Activated CD4-positive, CD25-positive, alpha-beta regulatory T cell (primary cell): ENCODE data around the gene DHRS7B.
"Not testable (repeated sequence)": the region's sequence is repeated elsewhere in the genome, so short reads cannot be mapped to it uniquely, and the experiment has no call there.

Source experiments
- DNase-seq, 4 experiments: peaks; one replicate each; lab custom pipeline; 2025; lab: John Stamatoyannopoulos, UW

DHRS7B gene, protein sequence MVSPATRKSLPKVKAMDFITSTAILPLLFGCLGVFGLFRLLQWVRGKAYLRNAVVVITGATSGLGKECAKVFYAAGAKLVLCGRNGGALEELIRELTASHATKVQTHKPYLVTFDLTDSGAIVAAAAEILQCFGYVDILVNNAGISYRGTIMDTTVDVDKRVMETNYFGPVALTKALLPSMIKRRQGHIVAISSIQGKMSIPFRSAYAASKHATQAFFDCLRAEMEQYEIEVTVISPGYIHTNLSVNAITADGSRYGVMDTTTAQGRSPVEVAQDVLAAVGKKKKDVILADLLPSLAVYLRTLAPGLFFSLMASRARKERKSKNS

DNA sequence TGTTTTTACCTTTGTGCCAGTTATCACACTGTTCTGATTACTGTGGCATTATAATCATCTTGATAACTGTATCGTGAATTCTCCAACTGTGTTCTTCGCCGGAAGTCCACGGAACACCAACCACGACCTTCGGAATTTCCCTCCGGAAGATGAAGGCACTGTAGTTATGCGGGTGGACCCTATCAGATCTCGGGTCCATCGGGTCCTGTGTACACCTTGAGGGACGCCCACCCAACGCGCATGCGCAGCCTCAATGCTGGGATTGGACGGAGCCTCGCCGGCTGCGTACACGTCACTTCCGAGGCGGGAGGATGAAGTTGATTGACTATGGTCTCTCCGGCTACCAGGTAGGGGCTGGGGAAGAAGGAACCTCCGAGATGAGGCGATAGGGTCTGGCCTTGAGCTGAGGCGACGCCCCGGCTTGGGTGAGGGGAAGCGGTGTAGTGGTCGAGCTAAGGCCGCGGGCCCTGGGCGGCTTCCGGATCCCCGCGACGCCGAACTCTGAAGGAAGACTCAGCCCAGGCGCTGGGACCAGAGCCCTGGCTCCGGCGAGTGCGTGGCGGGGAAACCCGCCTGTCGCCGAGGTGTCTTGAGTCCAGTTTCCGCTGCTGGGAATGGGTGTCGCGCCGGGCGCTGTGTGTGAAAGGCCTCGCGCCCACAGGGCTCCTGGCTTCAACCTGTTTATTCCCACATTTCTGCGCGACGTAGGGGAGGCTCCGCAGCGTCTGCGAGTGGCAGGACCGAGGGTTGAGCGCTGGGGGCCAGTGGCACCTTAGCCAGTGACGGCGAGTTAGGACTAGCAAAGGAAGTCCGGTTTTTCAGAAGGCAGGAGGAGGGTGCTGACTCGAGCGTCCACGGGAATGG lies at the start of gene DHRS7B:
TSS of gene DHRS7B (plus strand) at position 320 of the 864 bp plus-strand sequence. CDS start at position 328, 8 bp downstream.
- peak; percentile 92 to 95 (median 94) for DNase-seq

DNA sequence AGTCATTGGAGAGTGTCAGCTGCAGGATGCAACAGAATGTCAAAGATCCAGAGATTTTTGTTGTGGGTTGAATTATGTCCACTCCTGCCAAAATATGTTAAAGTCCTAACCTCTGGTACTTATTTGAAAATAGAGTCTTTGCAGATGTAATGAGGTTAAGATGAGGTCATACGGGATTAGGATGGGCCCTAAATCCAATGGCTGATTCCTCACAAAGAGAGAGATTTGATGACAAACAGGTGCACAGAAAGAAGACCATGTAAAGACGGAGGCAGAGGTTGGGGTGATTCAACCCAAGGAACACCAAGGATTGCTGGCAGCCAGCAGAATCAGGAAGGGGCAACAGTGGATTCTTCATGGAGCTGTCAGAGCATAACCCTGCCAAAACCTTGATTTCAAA lies 49.5 kb upstream of the DHRS7B start:
- no peak for DNase-seq

DNA sequence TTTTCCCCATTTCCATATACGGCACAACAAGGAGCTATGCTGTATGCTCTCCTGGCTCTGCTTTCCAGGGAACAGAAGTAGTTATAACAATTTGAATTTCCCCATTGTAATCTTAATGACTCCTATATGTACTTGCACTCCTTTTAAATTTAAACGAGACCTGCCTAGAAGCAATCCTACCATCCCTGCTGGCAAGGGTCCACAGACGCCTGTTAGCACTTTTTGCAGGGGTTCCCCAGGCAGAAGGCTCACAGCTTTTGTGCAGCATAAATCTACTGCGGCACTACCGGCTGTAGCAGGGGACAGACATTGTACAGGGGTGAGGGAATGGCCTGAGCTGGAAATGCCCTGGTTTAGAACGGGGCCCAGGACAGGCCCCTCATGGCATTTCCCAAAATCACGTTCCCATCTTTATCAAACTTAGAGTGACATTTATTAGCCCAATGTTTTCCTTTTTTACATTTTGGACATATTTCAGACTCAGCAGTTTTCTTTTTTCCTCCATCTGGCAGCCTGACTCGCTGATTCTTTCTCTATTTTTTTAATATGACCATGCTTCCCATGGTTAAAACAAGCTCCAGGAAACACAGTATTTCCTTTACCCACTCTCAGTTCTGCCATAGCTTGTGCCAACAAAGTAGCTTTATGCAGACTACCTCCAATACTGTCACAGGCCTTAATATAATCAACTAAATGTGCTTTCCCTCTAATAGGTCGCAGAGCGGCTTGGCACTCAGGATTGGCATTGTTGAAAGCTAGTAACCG lies 48.6 kb upstream of the DHRS7B start:
- DNase-seq: no peak

DNA sequence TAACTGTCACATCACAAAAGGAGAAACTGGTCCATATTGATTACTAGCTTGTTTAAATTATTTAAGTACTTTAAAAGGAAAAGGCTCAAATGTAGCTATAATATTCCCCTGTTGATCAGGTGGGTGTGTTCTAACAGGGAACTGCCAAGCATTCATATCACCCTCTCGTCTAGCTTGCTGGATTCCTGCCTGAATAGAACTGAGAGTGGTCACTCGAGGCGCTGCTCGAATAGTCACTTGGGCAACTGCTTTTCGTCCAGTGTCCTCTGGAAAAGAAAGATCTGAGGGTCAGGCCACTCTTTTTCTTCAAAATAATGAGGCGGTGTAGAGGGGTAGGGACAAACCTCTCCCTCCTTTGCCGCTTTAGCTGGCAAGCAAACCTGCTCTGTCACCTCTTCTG lies 47.6 kb upstream of the DHRS7B start:
- no peak for DNase-seq

DNA sequence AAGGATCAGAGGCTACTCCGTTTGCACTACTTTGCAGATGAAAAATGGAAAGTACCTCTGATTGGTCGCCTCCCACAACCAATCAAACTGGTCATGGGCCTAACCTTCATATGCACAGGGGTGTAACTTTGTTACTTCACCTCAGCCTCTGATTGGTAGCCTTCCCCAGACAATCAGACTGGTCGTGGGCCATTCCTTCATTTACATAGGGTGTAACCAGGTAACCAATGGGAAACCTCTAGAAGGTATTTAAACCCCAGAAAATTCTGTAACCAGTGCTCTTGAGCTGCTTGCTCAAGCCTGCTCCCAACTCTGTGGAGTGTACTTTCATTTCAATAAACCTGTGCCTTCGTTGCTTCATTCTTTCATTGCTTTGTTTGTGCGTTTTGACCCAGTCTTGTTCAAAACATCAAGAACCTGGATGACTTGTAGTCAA lies 44.7 kb upstream of the DHRS7B start:
- no peak for DNase-seq

DNA sequence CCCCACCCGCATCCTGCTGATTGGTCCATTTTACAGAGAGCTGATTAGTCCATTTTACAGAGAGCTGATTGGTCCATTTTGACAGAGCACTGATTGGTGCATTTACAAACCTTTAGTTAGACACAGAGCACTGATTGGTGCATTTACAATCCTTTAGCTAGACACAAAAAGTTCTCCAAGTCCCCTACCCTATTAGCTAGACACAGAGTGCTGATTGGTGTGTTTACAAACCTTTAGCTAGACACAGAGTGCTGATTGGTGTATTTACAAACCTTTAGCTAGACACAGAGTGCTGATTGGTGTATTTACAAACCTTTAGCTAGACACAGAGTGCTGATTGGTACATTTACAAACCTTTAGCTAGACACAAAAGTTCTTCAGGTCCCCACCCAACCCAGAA lies 41.5 kb upstream of the DHRS7B start:
- DNase-seq: not testable (repeated sequence)

DNA sequence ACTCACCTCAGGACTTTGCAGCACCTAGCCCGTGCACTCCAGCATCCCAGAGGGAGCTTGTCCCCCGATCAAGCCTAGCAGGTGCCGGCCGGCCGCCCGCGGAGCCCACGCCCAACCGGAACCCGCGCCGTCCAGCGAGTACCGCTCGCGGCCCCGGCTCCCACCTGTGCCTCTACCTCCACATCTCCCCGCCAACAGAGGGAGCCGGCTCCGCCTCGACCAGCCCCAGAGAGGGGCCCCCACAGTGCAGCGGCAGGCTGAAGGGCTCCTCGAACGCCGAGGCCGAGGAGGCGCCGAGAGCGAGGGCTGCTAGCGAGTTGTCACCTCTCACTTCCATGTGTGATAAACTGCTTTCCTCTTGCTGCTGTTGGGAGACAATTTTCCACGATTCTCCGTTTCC lies 41.1 kb upstream of the DHRS7B start:
- no peak for DNase-seq

DNA sequence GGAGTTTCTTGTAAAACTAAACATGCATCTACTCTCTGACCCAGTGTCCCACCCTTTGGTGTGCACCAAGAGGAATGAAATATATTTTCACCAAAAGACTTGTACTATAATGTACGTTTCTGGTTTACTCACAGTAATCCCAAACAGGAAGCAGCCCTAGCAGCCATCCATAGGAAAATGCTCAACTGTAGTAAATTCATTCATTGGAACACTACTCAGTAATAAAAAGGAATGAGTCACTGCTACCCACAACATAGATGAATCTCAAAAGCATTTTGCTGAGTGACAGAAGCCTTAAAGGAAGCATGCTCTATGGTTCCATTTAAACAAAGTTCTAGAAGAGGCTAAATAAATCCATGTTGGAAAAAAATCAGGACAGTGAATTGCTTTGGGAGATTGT lies 37.6 kb upstream of the DHRS7B start:
- no peak for DNase-seq

DNA sequence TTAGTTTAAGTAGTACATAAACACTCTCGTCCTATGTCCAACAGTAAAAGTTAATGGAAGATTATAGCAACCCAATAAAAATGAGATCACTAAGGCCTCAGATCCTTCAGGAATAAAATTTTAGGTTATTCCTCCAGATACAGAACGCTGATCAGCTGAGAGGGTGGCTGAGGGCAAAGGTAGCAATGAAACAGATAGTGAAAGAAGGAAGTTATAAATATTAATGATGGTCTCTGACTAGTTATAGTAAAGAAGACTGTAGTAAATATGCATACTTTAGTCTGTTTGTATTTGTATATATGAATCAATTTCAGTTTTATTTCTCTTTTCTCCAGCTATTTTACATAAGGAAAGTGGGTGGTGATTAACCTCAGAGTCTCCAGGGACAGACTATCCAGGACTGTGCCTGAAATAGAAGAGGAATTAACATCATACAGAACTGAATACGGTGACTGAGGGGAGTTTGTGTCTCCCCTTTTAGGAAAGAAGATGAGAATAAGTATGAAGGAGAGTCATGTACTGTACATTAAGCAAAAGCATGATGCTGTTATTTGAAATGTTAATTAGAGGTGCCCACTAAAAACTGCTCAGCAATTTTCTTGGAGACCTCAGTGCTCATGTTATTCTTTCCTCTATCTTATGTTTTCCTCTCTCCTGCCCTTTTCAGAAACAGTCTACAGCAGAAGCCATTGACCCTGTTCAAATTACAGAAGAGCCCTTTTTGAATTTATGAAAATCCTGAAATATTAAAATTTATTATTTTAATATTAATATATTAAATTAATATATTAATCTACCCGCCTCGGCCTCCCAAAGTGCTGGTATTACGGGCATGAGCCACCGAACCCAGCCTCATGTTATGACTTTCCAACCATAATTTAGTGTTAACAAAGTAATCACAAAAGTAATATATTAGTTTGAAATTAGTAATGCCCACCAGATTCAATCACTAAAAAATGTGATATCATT lies 36.5 kb upstream of the DHRS7B start:
- DNase-seq: no peak

DNA sequence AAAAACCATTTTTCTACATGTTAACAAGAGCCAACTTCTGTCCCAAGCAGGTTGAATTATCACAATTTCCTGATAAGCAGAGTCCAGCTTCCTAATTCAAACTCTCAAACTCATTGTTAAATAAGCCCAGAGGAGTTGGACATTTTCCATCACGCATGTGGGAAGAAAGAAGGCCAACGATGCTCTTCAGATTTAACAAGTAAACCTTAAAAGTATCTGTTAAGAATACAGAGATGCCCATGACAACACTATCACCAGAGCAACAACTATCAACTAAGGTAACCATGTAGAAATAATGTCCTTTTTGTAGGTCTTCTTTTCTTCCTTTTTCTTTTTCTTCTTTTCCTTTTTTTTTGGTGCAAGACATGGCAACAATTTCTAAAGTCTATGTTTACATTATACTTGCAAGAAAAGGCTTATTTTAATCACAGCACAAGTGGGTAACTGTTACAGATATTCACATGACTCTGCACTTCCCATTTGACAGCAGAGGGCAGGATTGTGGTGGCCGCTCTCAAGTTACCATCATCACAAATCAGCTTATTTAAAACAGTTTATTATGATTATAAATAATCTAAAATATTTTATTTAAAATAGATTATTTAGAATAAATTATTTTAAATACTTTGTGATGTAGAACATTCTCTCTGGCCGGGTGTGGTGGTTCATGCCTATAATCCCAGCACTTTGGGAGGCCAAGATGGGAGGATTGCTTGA lies 35.7 kb upstream of the DHRS7B start:
- DNase-seq: no peak

DNA sequence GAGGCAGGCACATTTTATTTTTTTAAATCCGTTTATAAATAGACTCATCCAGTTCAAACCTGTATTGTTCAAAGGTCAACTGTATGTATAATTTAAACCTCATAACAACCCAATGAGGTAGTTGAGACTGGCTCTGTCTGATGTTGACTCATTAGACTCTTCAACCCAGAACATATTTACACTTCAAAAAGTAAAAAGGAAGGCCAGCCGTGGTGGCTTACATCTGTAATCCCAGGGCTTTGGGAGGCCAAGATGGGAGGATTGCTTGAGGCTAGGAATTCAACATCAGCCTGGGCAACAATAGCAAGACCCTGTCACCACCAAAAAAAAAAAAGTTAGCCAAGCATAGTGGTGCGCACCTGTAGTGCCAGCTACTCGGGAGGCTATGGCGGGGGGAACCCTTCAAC lies 32.5 kb upstream of the DHRS7B start:
- no peak for DNase-seq

DNA sequence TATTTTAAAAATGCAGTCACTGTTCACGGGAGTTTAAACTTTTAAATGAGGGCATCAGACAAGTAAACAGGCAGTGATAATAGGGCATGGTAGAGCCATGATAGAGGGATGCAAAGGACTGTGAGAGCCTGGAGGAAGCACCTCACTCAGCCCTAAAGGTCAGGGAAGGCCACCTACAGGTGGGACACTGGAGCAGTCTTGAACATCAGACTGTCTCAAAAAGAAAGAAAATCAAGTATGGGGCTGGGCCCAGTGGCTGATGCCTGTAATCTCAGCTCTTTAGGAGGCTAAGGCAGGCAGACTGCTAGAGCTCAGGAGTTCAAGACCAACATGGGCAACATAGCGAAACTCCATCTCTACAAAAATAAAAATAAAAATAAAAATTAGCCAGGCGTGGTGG lies 31.0 kb upstream of the DHRS7B start:
- no peak for DNase-seq

DNA sequence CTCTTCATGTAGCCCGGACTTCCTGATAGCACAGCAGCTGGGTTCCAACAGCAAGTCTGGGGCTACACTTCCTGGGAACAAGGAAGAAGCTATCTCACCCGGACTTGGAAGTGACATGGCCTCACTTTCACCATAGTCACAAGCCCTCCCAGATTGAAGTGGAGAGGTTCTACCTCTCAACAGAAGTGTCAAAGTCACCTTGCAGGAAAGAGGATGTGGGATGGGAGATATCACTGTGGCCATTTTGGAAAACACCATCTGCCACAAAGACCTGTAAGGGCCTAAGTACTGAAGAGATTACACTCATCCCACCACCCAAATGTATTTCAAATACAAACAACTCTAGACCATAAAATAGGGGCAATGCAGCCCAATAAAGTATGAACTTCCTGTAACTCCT lies 29.9 kb upstream of the DHRS7B start:
- no peak for DNase-seq

DNA sequence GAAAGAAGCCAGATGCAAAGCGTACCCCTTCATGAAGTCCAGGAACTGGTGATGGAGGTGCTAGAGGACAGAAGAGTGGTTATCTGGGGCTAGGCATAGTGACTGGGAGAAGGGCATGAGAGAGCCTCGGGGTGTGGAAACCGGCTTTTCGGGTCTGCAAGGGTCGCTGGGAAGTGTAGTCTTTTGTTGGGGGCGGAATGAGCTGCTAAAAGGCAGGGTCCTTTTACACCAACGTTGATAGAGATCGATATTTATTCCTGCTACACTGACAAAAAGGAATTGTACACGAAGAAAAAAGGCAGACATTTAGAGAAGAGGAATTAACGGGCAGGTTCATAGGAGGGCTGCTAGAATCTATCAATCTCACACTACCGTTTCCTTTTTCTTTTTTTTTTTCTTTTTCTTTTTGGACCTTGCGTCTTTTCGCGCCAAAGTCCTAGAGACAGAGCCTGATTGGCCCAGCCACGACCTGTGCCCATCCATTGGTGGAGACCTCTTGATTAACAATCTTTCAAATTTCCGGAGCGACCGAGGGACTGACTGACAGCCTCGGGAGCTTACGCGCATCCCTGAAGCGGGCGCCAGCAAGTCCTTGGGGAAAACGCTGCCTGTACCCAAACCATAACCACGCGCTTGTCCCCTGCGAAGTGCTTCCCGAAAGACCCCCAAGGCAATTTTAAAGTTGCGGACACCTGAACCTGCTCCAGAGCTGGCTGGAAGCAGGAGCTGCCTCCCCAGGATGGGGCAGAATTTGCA lies 27.7 kb upstream of the DHRS7B start:
- peak in 2 of 4 experiments; percentile 20 for DNase-seq

DNA sequence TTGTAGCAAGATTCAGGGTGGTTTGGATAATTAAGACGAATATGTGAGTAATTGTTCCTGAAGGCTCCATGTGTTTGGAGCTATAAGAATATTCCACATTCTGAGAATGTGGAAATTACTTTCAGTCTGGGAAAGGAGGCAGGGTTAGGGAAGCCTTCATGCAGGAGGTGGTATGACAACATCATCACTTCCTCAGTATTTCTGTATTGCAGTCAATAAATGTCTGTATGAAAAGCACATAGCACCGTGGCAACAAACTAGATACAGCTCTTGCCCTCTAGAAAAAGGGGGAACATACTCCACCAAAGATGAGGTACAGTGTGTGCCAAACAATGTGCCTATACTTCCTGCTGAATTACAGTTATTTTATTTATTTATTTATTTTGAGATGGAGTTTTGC lies 26.1 kb upstream of the DHRS7B start:
- no peak for DNase-seq

DNA sequence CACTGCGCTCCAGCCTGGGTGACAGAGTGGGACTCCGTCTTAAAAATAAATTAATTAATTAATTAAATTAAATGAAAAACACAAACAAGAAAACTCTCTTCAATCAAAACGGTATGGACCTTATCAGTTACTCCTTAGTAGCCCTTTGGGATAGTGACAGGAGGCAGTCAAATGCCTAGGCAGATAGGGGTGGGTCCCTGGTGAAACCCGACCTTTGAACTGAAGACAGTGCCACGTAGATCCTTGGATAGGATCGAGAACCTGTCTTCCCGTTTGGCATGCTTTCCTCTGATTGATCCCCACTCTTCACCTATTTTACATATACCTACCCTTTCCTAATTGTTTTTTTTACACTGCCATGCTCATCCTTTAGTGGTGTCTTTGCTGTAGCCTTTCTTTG lies 22.2 kb upstream of the DHRS7B start:
- no peak for DNase-seq

DNA sequence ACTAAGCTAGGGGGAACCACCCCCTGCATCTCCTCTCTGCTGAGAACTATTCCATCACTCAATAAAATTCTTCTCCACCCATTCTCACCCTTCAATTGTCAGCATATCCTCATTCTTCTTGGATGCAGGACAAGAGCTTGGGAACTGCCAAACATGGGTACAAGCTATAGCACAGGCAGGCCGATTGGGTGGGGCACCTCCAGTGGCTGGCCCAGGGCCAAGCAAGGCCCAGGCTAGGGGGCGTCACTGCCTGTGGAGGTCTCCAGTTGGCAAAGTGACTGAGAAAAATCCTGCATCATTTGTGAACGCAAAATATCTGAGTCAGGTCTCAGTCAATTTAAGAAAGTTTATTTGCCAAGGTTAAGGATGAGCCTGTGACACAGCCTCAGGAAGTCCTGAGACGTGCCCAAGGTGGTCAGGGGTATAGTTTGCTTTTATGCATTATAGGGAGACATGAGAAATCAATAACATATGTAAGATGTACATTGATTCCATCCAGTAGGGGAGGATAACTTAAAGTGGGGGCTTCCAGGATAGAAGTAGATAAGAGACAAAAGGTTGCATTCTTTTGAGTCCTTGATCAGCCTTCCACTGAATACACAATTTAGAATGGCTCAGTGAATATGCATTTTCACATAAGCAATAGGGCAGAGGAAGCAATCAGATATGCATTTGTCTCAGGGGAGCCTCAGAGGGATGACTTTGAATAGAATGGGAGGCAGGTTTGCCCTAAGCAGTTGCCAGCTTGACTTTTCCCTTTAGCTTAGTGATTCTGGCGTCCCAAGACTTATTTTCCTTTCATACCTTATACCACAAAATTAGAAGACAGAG lies 21.5 kb upstream of the DHRS7B start:
- DNase-seq: no peak

DNA sequence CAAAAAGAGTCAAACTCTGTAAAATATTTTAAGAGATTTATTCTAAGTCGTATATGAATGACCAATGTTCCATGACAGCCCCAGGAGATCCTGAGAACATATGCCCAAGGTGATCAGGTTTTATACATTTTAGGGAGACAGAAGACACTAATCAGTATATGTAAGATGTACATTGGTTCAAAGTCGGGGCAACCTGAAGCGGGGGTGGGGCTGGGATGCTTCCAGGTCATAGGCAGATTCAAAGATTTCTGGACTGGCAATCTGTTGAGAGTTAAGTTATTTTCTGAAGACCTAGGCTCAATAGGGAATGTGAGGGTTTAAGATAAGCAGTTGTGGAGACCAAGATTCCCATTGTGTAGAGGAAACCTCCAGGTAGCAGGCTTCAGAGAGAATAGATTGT lies 20.4 kb upstream of the DHRS7B start:
- no peak for DNase-seq

DNA sequence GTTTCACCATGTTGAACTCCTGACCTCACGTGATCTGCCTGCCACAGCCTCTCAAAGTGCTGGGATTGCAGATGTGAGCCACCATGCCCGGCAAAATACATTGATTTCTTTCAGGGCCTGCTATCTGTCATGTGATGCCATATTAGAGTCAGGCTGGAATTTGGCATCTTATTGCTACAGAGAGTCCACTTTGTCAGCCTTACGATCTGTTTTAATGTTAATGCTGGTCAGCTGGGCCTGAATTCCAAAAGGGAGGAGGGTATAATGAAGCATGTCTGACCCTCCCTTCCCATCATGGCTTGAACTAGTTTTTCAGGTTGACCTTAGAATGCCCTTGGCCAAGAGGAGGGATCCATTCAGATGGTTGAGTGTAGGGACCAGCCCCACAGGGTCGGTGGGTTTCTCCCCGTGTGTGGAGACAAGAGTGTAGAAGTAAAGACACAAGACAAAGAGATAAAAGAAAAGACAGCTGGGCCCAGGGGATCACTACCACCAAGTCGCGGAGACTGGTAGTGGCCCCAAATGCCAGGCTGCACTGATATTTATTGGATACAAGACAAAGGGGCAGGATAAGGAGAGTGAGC lies 19.6 kb upstream of the DHRS7B start:
- not testable (repeated sequence) for DNase-seq
